NOMO-1 treated with dmso at 0.1 percent for 144 hours (cell line): ENCODE data around the gene CTNNB1.

Experiments used
- DNase-seq: peaks from one replicate; lab custom pipeline; 2025; ENCODE audit not compliant: unreplicated experiment; lab: John Stamatoyannopoulos, UW

CTNNB1 gene

GRCh38 chr3:41213588-41213987 is 14.3 kb downstream of the CTNNB1 start:
- no peak for DNase-seq

GRCh38 chr3:41216422-41216821 is 17.1 kb downstream of the CTNNB1 start:
- DNase-seq: no peak

- DNase-seq: no peak
These were observed 17.7 kb downstream of the CTNNB1 start for GRCh38 chr3:41216993-41217392.

GRCh38 chr3:41219424-41219823 is 20.1 kb downstream of the CTNNB1 start:
- no peak for DNase-seq

- no peak for DNase-seq
These were observed 21.8 kb downstream of the CTNNB1 start for GRCh38 chr3:41220906-41221677.

GRCh38 chr3:41222012-41222411 is 22.7 kb downstream of the CTNNB1 start:
- no peak for DNase-seq

- no peak for DNase-seq
These were observed 23.2 kb downstream of the CTNNB1 start for GRCh38 chr3:41222501-41222900.

GRCh38 chr3:41223078-41223477 is 23.8 kb downstream of the CTNNB1 start:
- DNase-seq: no peak

GRCh38 chr3:41223691-41224090 is 24.4 kb downstream of the CTNNB1 start:
- no peak for DNase-seq

GRCh38 chr3:41224120-41224806 is 25.0 kb downstream of the CTNNB1 start:
- DNase-seq: no peak

GRCh38 chr3:41234823-41235721 is 35.8 kb downstream of the CTNNB1 start:
- no peak for DNase-seq

GRCh38 chr3:41236228-41236627 is 36.9 kb downstream of the CTNNB1 start:
- no peak for DNase-seq

GRCh38 chr3:41237907-41238306 is 38.6 kb downstream of the CTNNB1 start:
- DNase-seq: no peak

- no peak for DNase-seq
These were observed 40.3 kb downstream of the CTNNB1 start for GRCh38 chr3:41239587-41239986.

GRCh38 chr3:41241161-41241560 is 41.9 kb downstream of the CTNNB1 start:
- DNase-seq: no peak

- DNase-seq: no peak
These were observed 42.7 kb downstream of the CTNNB1 start for GRCh38 chr3:41241800-41242571.

- DNase-seq: no peak
These were observed 43.9 kb downstream of the CTNNB1 start for GRCh38 chr3:41243183-41243582.

- no peak for DNase-seq
These were observed 45.5 kb downstream of the CTNNB1 start for GRCh38 chr3:41244620-41245336.

GRCh38 chr3:41247055-41248004 is 48.0 kb downstream of the CTNNB1 start:
- no peak for DNase-seq
